IPS-20b (cell line): ENCODE data around the gene NDEL1.

ENCODE experiments used
- H3K27ac ChIP-seq: one replicate; pipeline ENCODE4 v1.5.1; 2013; ENCODE audit warnings: low read length
- H3K27me3 ChIP-seq: 2 replicates; pipeline ENCODE4 v1.6.1; 2013; ENCODE audit warnings: mild to moderate bottlenecking, low read length, inconsistent platforms; ENCODE audit not compliant: insufficient read depth
- H3K36me3 ChIP-seq: 2 replicates; pipeline ENCODE4 v1.6.1; 2013; ENCODE audit warnings: low read depth, mild to moderate bottlenecking, inconsistent platforms, low read length, moderate library complexity; ENCODE audit not compliant: insufficient read depth
- H3K4me1 ChIP-seq: 2 replicates; pipeline ENCODE4 v1.6.1; 2013; ENCODE audit warnings: mild to moderate bottlenecking, control low read depth, inconsistent platforms, low read length, moderate library complexity; ENCODE audit not compliant: insufficient read depth
- H3K4me3 ChIP-seq: 2 replicates; pipeline ENCODE4 v1.5.1; 2013; ENCODE audit warnings: mild to moderate bottlenecking, low read length, inconsistent platforms
- H3K9ac ChIP-seq: 2 replicates; pipeline ENCODE4 v1.6.1; 2013; ENCODE audit warnings: low read depth, mild to moderate bottlenecking, inconsistent platforms, low read length, moderate library complexity
- H3K9me3 ChIP-seq: 2 replicates; pipeline ENCODE4 v1.6.1; 2013; ENCODE audit warnings: mild to moderate bottlenecking, low read depth, low read length, inconsistent platforms; ENCODE audit not compliant: insufficient read depth

NDEL1 gene

GRCh38 chr17:8472663-8473062 lies 37.0 kb downstream of the NDEL1 start:
- H3K9me3 ChIP-seq: no peaks in the 10 kb centered on the region
- H3K9ac ChIP-seq: no peak overlapping the region
- no peak overlapping the region for H3K4me3 ChIP-seq
- peaks cover 64% of the 10 kb centered on the region for H3K36me3 ChIP-seq
- H3K4me1 ChIP-seq: no peaks in the 10 kb centered on the region
- H3K27ac ChIP-seq: no peak overlapping the region
- H3K27me3 ChIP-seq: no peaks in the 10 kb centered on the region

GRCh38 chr17:8473451-8474192 lies 37.9 kb downstream of the NDEL1 start:
- H3K9me3 ChIP-seq: no peaks in the 10 kb centered on the region
- no peaks in the 10 kb centered on the region for H3K27me3 ChIP-seq
- peaks cover 65% of the 10 kb centered on the region for H3K36me3 ChIP-seq
- no peak overlapping the region for H3K27ac ChIP-seq
- no peaks in the 10 kb centered on the region for H3K4me1 ChIP-seq
- H3K4me3 ChIP-seq: no peak overlapping the region
- no peak overlapping the region for H3K9ac ChIP-seq

GRCh38 chr17:8474826-8475225 lies 39.1 kb downstream of the NDEL1 start:
- H3K9me3 ChIP-seq: no peaks in the 10 kb centered on the region
- H3K36me3 ChIP-seq: peaks cover 77% of the 10 kb centered on the region
- no peak overlapping the region for H3K4me3 ChIP-seq
- no peaks in the 10 kb centered on the region for H3K4me1 ChIP-seq
- H3K27me3 ChIP-seq: no peaks in the 10 kb centered on the region
- no peak overlapping the region for H3K9ac ChIP-seq
- no peak overlapping the region for H3K27ac ChIP-seq

- Histone ChIP-seq H3K27ac (no peak overlapping the region), H3K4me1 (no peaks in the 10 kb centered on the region), H3K4me3 (no peak overlapping the region), H3K36me3 (peaks cover 81% of the 10 kb centered on the region), H3K27me3 (no peaks in the 10 kb centered on the region), H3K9me3 (no peaks in the 10 kb centered on the region), H3K9ac (no peak overlapping the region)
Measured at GRCh38 chr17:8475227-8475626, 39.5 kb downstream of the NDEL1 start.

- Histone ChIP-seq H3K27ac (no peak overlapping the region), H3K27me3 (no peaks in the 10 kb centered on the region), H3K4me1 (no peaks in the 10 kb centered on the region), H3K9me3 (no peaks in the 10 kb centered on the region), H3K4me3 (no peak overlapping the region), H3K9ac (no peak overlapping the region), H3K36me3 (peaks cover 86% of the 10 kb centered on the region)
Measured at GRCh38 chr17:8475781-8476180, 40.1 kb downstream of the NDEL1 start.

- Histone ChIP-seq H3K36me3 (peaks cover 91% of the 10 kb centered on the region), H3K27me3 (no peaks in the 10 kb centered on the region), H3K27ac (no peak overlapping the region), H3K4me3 (no peak overlapping the region), H3K4me1 (no peaks in the 10 kb centered on the region; the same call in 1 of the 2 replicates), H3K9me3 (no peaks in the 10 kb centered on the region), H3K9ac (no peak overlapping the region)
Measured at GRCh38 chr17:8476741-8477140, 41.1 kb downstream of the NDEL1 start.

GRCh38 chr17:8477171-8477570 lies 41.5 kb downstream of the NDEL1 start:
- H3K27ac ChIP-seq: no peak overlapping the region
- peaks cover 91% of the 10 kb centered on the region for H3K36me3 ChIP-seq
- no peak overlapping the region for H3K9ac ChIP-seq
- no peaks in the 10 kb centered on the region for H3K9me3 ChIP-seq
- no peak overlapping the region for H3K4me3 ChIP-seq
- no peaks in the 10 kb centered on the region; the same call in 1 of the 2 replicates for H3K4me1 ChIP-seq
- H3K27me3 ChIP-seq: no peaks in the 10 kb centered on the region

GRCh38 chr17:8477715-8478441 lies 42.2 kb downstream of the NDEL1 start:
- peaks cover 97% of the 10 kb centered on the region for H3K36me3 ChIP-seq
- no peak overlapping the region for H3K4me3 ChIP-seq
- H3K9ac ChIP-seq: no peak overlapping the region
- H3K27ac ChIP-seq: no peak overlapping the region
- no peaks in the 10 kb centered on the region for H3K27me3 ChIP-seq
- H3K4me1 ChIP-seq: no peaks in the 10 kb centered on the region; the same call in 1 of the 2 replicates
- H3K9me3 ChIP-seq: no peaks in the 10 kb centered on the region

GRCh38 chr17:8479431-8479947 lies 43.8 kb downstream of the NDEL1 start:
- Histone ChIP-seq H3K4me1 (no peaks in the 10 kb centered on the region; the same call in 1 of the 2 replicates), H3K27me3 (no peaks in the 10 kb centered on the region), H3K36me3 (peaks cover 100% of the 10 kb centered on the region), H3K9me3 (no peaks in the 10 kb centered on the region), H3K9ac (no peak overlapping the region), H3K27ac (no peak overlapping the region), H3K4me3 (no peak overlapping the region)

GRCh38 chr17:8480011-8480976 lies 44.6 kb downstream of the NDEL1 start:
- no peak overlapping the region for H3K27ac ChIP-seq

GRCh38 chr17:8481089-8481488 lies 45.4 kb downstream of the NDEL1 start:
- no peak overlapping the region for H3K27ac ChIP-seq
- no peaks in the 10 kb centered on the region; the same call in 1 of the 2 replicates for H3K4me1 ChIP-seq
- H3K9me3 ChIP-seq: no peaks in the 10 kb centered on the region
- H3K27me3 ChIP-seq: no peaks in the 10 kb centered on the region
- no peak overlapping the region for H3K4me3 ChIP-seq
- peaks cover 100% of the 10 kb centered on the region for H3K36me3 ChIP-seq
- no peak overlapping the region for H3K9ac ChIP-seq

More at GRCh38 chr17:8480011-8480976, 44.6 kb downstream of the NDEL1 start:
- H3K9me3 ChIP-seq: no peaks in the 10 kb centered on the region
- no peaks in the 10 kb centered on the region; the same call in 1 of the 2 replicates for H3K4me1 ChIP-seq
- H3K36me3 ChIP-seq: peaks cover 100% of the 10 kb centered on the region
- no peak overlapping the region for H3K9ac ChIP-seq
- no peak overlapping the region for H3K4me3 ChIP-seq
- H3K27me3 ChIP-seq: no peaks in the 10 kb centered on the region
